IMR-90 (cell line): Measurements from ENCODE around the gene TTC9.

ENCODE experiments used
- BHLHE40 ChIP-seq: fragments of 150-350 bp; IDR thresholded peaks from 2 replicates; pipeline ENCODE4 v1.6.1; 2016; ENCODE audit warnings: mild to moderate bottlenecking, low read depth, low read length
- CEBPB ChIP-seq: IDR thresholded peaks from 2 replicates; pipeline ENCODE4 v1.6.1; 2012; ENCODE audit warnings: low read depth, low read length, improper control_type of control experiment
- CHD1 ChIP-seq: IDR thresholded peaks from 2 replicates; pipeline ENCODE4 v1.6.1; 2012; ENCODE audit warnings: low read depth, low read length, improper control_type of control experiment
- FOS ChIP-seq: fragments of 150-350 bp; IDR thresholded peaks from 2 replicates; pipeline ENCODE4 v1.6.1; 2016; ENCODE audit warnings: low read depth, low read length
- NFE2L2 ChIP-seq: fragments of 150-350 bp; IDR thresholded peaks from 2 replicates; pipeline ENCODE4 v1.6.1; 2016; ENCODE audit warnings: low read depth, mild to moderate bottlenecking, low read length
- POLR2A ChIP-seq: IDR thresholded peaks from 2 replicates; pipeline ENCODE4 v1.6.1; 2012; ENCODE audit warnings: mild to moderate bottlenecking, low read depth, low read length
- RAD21 ChIP-seq: IDR thresholded peaks from 2 replicates; pipeline ENCODE4 v1.6.1; 2012; ENCODE audit warnings: low read length, improper control_type of control experiment
- RFX5 ChIP-seq: IDR thresholded peaks from 2 replicates; pipeline ENCODE4 v1.8.0; 2012; ENCODE audit warnings: low read depth, mild to moderate bottlenecking, low read length, moderate library complexity
- SMC3 ChIP-seq: fragments of 150-350 bp; IDR thresholded peaks from 2 replicates; pipeline ENCODE4 v1.6.1; 2016; ENCODE audit warnings: low read depth, mild to moderate bottlenecking, antibody characterized with exemption, low read length, moderate library complexity
- TF ChIP-seq, protein P1 (sequence below): conservative IDR thresholded peaks from 2 replicates; pipeline ENCODE4 v1.5.1; 2012; ENCODE audit warnings: mild to moderate bottlenecking, low read depth, low read length, improper control_type of control experiment

GRCh38 chr14:70640938-70641547, 673 bp upstream of the TTC9 start:
- TF ChIP-seq, protein P1, sequence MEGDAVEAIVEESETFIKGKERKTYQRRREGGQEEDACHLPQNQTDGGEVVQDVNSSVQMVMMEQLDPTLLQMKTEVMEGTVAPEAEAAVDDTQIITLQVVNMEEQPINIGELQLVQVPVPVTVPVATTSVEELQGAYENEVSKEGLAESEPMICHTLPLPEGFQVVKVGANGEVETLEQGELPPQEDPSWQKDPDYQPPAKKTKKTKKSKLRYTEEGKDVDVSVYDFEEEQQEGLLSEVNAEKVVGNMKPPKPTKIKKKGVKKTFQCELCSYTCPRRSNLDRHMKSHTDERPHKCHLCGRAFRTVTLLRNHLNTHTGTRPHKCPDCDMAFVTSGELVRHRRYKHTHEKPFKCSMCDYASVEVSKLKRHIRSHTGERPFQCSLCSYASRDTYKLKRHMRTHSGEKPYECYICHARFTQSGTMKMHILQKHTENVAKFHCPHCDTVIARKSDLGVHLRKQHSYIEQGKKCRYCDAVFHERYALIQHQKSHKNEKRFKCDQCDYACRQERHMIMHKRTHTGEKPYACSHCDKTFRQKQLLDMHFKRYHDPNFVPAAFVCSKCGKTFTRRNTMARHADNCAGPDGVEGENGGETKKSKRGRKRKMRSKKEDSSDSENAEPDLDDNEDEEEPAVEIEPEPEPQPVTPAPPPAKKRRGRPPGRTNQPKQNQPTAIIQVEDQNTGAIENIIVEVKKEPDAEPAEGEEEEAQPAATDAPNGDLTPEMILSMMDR, result no peak
- no peak for TF ChIP-seq POLR2A
- no peak for TF ChIP-seq FOS
- TF ChIP-seq SMC3, result no peak
- no peak for TF ChIP-seq RAD21
- no peak for TF ChIP-seq RFX5
- TF ChIP-seq CHD1, result no peak
- TF ChIP-seq CEBPB, result no peak
- TF ChIP-seq BHLHE40, result no peak
- TF ChIP-seq NFE2L2, result no peak
